ENCODE data around the gene CRKL. TPM values are rescaled to one million over a fixed set of nuclear protein-coding genes. Genes with fewer than 3 reads are reported as not detected.

CRKL gene
- polyA plus RNA-seq, 3 donors = 26.0 to 37.5 (median 29.4) TPM

DNA sequence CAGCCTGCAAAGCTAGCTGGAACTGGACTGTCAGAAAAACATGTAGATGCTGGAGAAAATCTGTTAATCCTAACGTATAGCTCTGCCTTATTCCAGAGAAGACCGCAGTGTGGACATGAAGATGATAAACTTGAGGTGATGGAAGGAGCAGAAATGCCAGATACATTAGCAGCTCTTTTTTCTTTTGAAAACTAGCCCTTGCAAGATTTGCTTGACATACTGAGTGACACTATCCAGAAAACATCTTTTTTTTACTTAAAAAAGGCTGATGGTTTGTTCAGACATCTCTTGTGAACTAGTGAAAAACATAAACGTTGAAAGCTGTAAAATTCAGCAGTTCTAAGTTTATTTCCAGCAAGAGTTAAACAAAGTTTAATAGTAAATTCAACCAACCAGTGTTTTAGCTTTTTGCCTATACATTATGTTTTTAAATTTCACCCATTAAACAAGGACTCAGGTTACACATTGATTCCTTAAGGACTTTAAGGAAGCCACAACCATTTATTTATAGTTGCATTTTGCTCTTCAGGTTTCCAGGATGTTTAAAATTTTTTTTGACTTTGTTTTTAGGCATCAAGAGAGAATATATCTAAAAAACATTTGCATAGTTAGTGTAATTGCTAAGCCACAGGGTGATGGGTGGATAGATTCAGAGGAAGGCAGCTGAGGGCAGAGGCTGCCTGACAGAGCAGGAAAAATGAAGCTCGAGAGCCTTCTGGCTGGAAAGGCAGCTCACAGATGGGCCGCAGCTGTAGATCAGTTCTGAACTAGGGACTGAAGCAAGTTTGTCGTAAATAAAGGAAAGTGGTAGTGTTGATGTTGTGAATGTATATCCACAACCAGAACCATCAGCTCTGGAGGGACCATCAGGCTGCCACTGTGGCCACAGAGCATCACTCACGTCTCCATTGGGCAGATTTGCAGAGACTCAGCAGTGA lies 48.9 kb upstream of the CRKL start:
- Mint-ChIP-seq H3K27ac (peak overlapping the region; percentile 92 to 96 (median 93)), H3K9me3 (no peaks in the 10 kb centered on the region), H3K27me3 (ENCODE audit: low read depth in 3 of 3) (no peaks in the 10 kb centered on the region), H3K4me1 (peaks cover 40% of the 10 kb centered on the region), H3K36me3 (peaks cover 51 to 74% of the 10 kb centered on the region in 2 donors), H3K4me3 (peak overlapping the region in 1 of 2 donors; percentile 57)
- no peaks in the 10 kb centered on the region for H3K27me3 ChIP-seq (ENCODE audit: control insufficient read depth in 2 of 2, insufficient read depth in 2 of 2, low read length in 2 of 2)
- peak overlapping the region in 1 of 3 experiments; percentile 53 for H3K4me3 ChIP-seq (replicated peaks in 1 of 3; ENCODE audit: low read depth in 2 of 3, low read length in 3 of 3)
- H3K27ac ChIP-seq (ENCODE audit: low read depth in 1 of 2, low read length in 2 of 2) = peak overlapping the region; percentile 92
- H3K4me2 ChIP-seq (replicated peaks; ENCODE audit: extremely low read depth, low read length, poor library complexity, severe bottlenecking) = peak overlapping the region; percentile 68
- peak overlapping the region; percentile 69 for H2AFZ ChIP-seq (ENCODE audit: insufficient read depth, low read depth, low read length, poor library complexity, severe bottlenecking)
- DNase-seq = no peak
- H3K36me3 ChIP-seq (replicated peaks in 1 of 2; ENCODE audit: control insufficient read depth in 1 of 2, insufficient read depth in 2 of 2, low read length in 2 of 2) = peaks cover 23 to 69% of the 10 kb centered on the region in 2 donors
- H3K9me3 ChIP-seq (replicated peaks in 1 of 2; ENCODE audit: control insufficient read depth in 1 of 2, insufficient read depth in 1 of 2, low read length in 2 of 2) = no peaks in the 10 kb centered on the region
- intact Hi-C loops (cut with micrococcal nuclease) = loop anchor here in 1 of 2 donors (10.0 kb wide), 1 partner anchor 47 kb away; the partner anchor contains the start of gene CRKL
- H4K20me1 ChIP-seq (ENCODE audit: insufficient read depth, low read length) = peaks cover 14% of the 10 kb centered on the region
- peaks cover 38 to 41% of the 10 kb centered on the region in 2 donors for H3K4me1 ChIP-seq (ENCODE audit: control insufficient read depth in 1 of 2, insufficient read depth in 2 of 2, low read length in 2 of 2)
- peaks cover 40% of the 10 kb centered on the region for H3K79me2 ChIP-seq (ENCODE audit: insufficient read depth, low read length)
- 100% methylated on average over 4 of the region's 7 CpGs for WGBS (ENCODE audit: insufficient coverage)
- TF ChIP-seq, protein P1, sequence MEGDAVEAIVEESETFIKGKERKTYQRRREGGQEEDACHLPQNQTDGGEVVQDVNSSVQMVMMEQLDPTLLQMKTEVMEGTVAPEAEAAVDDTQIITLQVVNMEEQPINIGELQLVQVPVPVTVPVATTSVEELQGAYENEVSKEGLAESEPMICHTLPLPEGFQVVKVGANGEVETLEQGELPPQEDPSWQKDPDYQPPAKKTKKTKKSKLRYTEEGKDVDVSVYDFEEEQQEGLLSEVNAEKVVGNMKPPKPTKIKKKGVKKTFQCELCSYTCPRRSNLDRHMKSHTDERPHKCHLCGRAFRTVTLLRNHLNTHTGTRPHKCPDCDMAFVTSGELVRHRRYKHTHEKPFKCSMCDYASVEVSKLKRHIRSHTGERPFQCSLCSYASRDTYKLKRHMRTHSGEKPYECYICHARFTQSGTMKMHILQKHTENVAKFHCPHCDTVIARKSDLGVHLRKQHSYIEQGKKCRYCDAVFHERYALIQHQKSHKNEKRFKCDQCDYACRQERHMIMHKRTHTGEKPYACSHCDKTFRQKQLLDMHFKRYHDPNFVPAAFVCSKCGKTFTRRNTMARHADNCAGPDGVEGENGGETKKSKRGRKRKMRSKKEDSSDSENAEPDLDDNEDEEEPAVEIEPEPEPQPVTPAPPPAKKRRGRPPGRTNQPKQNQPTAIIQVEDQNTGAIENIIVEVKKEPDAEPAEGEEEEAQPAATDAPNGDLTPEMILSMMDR (IDR thresholded peaks at IDR 0.05) = no peak
- peak overlapping the region; percentile 45 for H3K9ac ChIP-seq (ENCODE audit: insufficient read depth, low read length, poor library complexity, severe bottlenecking)

DNA sequence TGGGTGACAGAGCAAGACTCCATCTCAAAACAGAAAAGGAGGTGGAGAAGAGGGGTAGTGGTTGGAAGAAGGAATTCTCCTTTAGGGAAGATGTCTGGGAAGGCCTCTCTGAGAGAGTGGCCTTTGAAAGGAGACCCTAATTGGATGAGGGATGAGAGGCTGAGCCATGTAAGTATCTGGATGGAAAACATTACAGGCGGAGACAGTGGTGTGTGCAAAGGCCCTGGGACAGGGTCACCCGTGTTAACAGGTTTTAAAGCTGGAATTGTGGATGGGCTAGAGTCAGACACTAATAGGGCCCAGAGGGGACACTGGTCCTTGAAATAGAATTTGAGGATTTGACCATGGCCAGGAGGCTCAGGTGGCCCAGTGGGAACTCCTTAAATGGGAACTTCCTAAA lies 48.0 kb upstream of the CRKL start:
- no peaks in the 10 kb centered on the region for H3K9me3 Mint-ChIP-seq
- intact Hi-C loops (cut with micrococcal nuclease) = loop anchor here in 1 of 2 donors (10.0 kb wide), 1 partner anchor 46 kb away; the partner anchor contains the start of gene CRKL
- H3K36me3 ChIP-seq (replicated peaks in 1 of 2; ENCODE audit: control insufficient read depth in 1 of 2, insufficient read depth in 2 of 2, low read length in 2 of 2) = peaks cover 29 to 69% of the 10 kb centered on the region in 2 donors
- H4K20me1 ChIP-seq (ENCODE audit: insufficient read depth, low read length) = peaks cover 9% of the 10 kb centered on the region
- H3K4me1 ChIP-seq (ENCODE audit: control insufficient read depth in 1 of 2, insufficient read depth in 2 of 2, low read length in 2 of 2) = peaks cover 28 to 33% of the 10 kb centered on the region in 2 donors
- H3K27me3 Mint-ChIP-seq (ENCODE audit: low read depth in 3 of 3) = no peaks in the 10 kb centered on the region
- H3K4me3 Mint-ChIP-seq = no peak overlapping the region
- TF ChIP-seq, protein P1 (IDR thresholded peaks at IDR 0.05) = no peak
- no peak overlapping the region for H2AFZ ChIP-seq (ENCODE audit: insufficient read depth, low read depth, low read length, poor library complexity, severe bottlenecking)
- H3K36me3 Mint-ChIP-seq = peaks cover 47 to 77% of the 10 kb centered on the region in 2 donors
- H3K27me3 ChIP-seq (ENCODE audit: control insufficient read depth in 2 of 2, insufficient read depth in 2 of 2, low read length in 2 of 2) = no peaks in the 10 kb centered on the region
- 100% methylated on average over 2 of the region's 2 CpGs for WGBS (ENCODE audit: insufficient coverage)
- no peak overlapping the region for H3K4me2 ChIP-seq (replicated peaks; ENCODE audit: extremely low read depth, low read length, poor library complexity, severe bottlenecking)
- no peak for DNase-seq
- no peaks in the 10 kb centered on the region for H3K9me3 ChIP-seq (replicated peaks in 1 of 2; ENCODE audit: control insufficient read depth in 1 of 2, insufficient read depth in 1 of 2, low read length in 2 of 2)
- H3K79me2 ChIP-seq (ENCODE audit: insufficient read depth, low read length) = peaks cover 33% of the 10 kb centered on the region
- H3K9ac ChIP-seq (ENCODE audit: insufficient read depth, low read length, poor library complexity, severe bottlenecking) = no peak overlapping the region
- H3K4me3 ChIP-seq (replicated peaks in 1 of 3; ENCODE audit: low read depth in 2 of 3, low read length in 3 of 3) = no peak overlapping the region
- peak overlapping the region in 1 of 2 donors; percentile 92 for H3K27ac ChIP-seq (ENCODE audit: low read depth in 1 of 2, low read length in 2 of 2)
- H3K27ac Mint-ChIP-seq = peak overlapping the region in 3 of 7 donors; percentile 32 to 96 (median 65)
- peaks cover 31% of the 10 kb centered on the region for H3K4me1 Mint-ChIP-seq

All from CD14-positive monocyte (primary cell).